AG04450 (cell line): ENCODE measurements around the gene RIC8A. TPM values are rescaled to one million over a fixed set of nuclear protein-coding genes. Genes with fewer than 3 reads are reported as not detected.

Experiments
- CTCF ChIA-PET: fragments of 300-600, 350-600 bp; formaldehyde crosslinking; extraction: SDS; loops from one replicate; lab custom pipeline; 2022; ENCODE audit warnings: antibody characterized with exemption, inconsistent platforms; lab: Charles Lee
- POLR2A ChIA-PET: fragments of 350-600 bp; formaldehyde crosslinking; extraction: SDS; loops from one replicate; lab custom pipeline; 2021; ENCODE audit warnings: antibody characterized with exemption, inconsistent platforms; lab: Yijun Ruan, JAX
- DNase-seq: peaks from one replicate; pipeline ENCODE4 v3.0.0-alpha.2; 2011; ENCODE audit warnings: low read depth, low spot score
- H3K27ac ChIP-seq: one replicate; pipeline ENCODE4 v1.5.1; 2012; ENCODE audit warnings: low read depth, low read length, control low read depth
- H3K27me3 ChIP-seq: one replicate; pipeline ENCODE4 v1.6.0; 2012; ENCODE audit warnings: low read length; ENCODE audit not compliant: control insufficient read depth, insufficient read depth
- H3K4me3 ChIP-seq: 2 replicates; pipeline ENCODE4 v1.5.1; 2011; ENCODE audit warnings: mild to moderate bottlenecking, low read depth, low read length, control low read depth
- H3K9me3 ChIP-seq: 2 replicates; pipeline ENCODE4 v1.5.1; 2012; ENCODE audit warnings: low read length; ENCODE audit not compliant: control insufficient read depth, insufficient read depth
- polyA plus RNA-seq: library from polyadenylated mRNA; depleted of rRNA; stranded (reverse); fragments of >200 nt; gene quantifications from 2 replicates; pipeline ENCODE4 v1.2.3, GENCODE V29; 2011
- TF ChIP-seq, protein P1 (sequence below): IDR thresholded peaks from 2 replicates; pipeline ENCODE4 v1.5.1; 2011; ENCODE audit warnings: low read depth, low read length, control low read depth, inconsistent platforms

The RIC8A gene
- polyA plus RNA-seq, 1 experiment: 118 TPM

DNA sequence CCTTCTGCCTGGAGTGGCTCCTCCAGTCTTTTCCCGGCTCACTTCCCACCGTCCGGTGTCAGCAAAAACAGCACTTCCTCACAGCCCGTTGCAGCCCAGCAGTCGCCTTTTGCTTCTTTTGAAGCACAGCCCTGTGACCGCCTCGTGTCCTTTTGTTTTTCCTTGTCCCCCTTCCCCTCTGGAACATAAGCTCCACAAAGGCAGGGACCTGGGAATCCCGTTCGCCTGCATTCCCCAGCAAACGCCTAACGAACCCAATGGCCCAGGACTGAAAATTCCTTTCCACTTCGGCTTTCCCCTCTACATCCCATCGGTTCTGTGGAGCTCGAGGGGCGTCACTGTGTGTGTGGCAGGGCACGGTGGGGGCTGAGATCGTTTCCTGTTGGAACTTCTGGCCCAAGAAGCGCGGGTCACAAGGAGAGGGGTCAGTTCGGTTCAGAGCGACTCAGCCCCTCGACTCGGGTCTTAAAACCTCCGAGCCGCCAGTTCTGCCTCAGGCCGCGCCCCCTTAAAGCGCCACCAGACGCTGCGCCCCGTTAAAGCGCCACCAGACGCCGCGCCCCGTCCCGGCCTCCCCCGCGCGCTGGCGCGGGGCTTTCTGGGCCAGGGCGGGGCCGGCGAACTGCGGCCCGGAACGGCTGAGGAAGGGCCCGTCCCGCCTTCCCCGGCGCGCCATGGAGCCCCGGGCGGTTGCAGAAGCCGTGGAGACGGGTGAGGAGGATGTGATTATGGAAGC is 841 bp downstream of the RIC8A start:
- POLR2A ChIA-PET: interaction anchor here (0.9 to 1.3 kb wide), 2 partner anchors 28 to 99 kb away, joined by 3 to 4 read pairs; partner anchors contain the start of genes IFITM2 and SIRT3
- no peak for DNase-seq
- Histone ChIP-seq H3K27ac (peak overlapping the region; percentile 99), H3K4me3 (peak overlapping the region; percentile 98), H3K9me3 (no peaks in the 10 kb centered on the region; the same call in 1 of the 2 replicates), H3K27me3 (no peaks in the 10 kb centered on the region)
- TF ChIP-seq, protein P1, sequence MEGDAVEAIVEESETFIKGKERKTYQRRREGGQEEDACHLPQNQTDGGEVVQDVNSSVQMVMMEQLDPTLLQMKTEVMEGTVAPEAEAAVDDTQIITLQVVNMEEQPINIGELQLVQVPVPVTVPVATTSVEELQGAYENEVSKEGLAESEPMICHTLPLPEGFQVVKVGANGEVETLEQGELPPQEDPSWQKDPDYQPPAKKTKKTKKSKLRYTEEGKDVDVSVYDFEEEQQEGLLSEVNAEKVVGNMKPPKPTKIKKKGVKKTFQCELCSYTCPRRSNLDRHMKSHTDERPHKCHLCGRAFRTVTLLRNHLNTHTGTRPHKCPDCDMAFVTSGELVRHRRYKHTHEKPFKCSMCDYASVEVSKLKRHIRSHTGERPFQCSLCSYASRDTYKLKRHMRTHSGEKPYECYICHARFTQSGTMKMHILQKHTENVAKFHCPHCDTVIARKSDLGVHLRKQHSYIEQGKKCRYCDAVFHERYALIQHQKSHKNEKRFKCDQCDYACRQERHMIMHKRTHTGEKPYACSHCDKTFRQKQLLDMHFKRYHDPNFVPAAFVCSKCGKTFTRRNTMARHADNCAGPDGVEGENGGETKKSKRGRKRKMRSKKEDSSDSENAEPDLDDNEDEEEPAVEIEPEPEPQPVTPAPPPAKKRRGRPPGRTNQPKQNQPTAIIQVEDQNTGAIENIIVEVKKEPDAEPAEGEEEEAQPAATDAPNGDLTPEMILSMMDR: no peak
- CTCF ChIA-PET: no interaction called here

DNA sequence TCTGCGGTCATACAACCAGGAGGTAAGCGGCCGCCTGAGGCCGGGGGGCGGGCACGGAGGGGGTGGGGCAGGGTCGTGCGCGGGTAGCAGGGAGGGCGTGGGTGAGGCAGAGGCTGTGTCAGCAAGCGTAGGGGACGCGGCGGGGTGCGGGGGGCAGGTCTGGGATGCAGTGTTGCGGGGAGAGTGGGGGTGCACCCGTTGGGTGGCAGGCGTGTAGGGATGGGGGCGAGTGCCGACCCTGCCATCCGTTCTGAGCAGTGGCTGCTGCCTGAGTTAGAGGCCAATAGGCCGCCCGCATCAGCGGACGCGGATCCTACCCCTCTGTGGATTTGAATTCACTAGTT is 1.4 kb downstream of the RIC8A start:
- TF ChIP-seq, protein P1: no peak
- no peaks in the 10 kb centered on the region; the same call in 1 of the 2 replicates for H3K9me3 ChIP-seq
- H3K27ac ChIP-seq: peak overlapping the region; percentile 81
- peak overlapping the region; percentile 98 for H3K4me3 ChIP-seq
- ChIA-PET POLR2A (interaction anchor here (0.9 to 1.3 kb wide), 2 partner anchors 27 to 99 kb away, joined by 3 to 4 read pairs; partner anchors contain the start of genes IFITM2 and SIRT3), CTCF (no interaction called here)
- no peak for DNase-seq
- no peaks in the 10 kb centered on the region for H3K27me3 ChIP-seq

DNA sequence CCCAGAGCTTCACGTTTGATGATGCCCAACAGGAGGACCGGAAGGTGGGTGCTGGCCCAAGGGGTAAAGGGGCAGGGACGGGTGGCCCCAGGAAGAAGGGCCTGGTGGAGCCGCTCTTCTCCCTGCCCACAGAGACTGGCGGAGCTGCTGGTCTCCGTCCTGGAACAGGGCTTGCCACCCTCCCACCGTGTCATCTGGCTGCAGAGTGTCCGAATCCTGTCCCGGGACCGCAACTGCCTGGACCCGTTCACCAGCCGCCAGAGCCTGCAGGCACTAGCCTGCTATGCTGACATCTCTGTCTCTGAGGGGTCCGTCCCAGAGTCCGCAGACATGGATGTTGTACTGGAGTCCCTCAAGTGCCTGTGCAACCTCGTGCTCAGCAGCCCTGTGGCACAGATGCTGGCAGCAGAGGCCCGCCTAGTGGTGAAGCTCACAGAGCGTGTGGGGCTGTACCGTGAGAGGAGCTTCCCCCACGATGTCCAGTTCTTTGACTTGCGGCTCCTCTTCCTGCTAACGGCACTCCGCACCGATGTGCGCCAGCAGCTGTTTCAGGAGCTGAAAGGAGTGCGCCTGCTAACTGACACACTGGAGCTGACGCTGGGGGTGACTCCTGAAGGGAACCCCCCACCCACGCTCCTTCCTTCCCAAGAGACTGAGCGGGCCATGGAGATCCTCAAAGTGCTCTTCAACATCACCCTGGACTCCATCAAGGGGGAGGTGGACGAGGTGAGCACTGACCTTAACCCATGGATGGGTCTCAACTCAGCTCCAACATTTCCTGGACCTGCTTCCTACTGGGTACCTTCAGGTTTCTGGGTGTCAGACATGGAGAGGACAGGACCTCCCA is 2.0 kb downstream of the RIC8A start:
- peak overlapping the region; percentile 98 for H3K4me3 ChIP-seq
- CTCF ChIA-PET: interaction anchor here (0.6 kb wide), 1 partner anchor 70 kb away, joined by 3 read pairs; no protein-coding TSS in a partner anchor
- no peaks in the 10 kb centered on the region for H3K27me3 ChIP-seq
- no peaks in the 10 kb centered on the region; the same call in 1 of the 2 replicates for H3K9me3 ChIP-seq
- POLR2A ChIA-PET: interaction anchor here (1.3 kb wide), 1 partner anchor 27 kb away, joined by 3 read pairs; the partner anchor contains the start of gene SIRT3
- TF ChIP-seq, protein P1: no peak
- H3K27ac ChIP-seq: peak overlapping the region; percentile 81
- no peak for DNase-seq

DNA sequence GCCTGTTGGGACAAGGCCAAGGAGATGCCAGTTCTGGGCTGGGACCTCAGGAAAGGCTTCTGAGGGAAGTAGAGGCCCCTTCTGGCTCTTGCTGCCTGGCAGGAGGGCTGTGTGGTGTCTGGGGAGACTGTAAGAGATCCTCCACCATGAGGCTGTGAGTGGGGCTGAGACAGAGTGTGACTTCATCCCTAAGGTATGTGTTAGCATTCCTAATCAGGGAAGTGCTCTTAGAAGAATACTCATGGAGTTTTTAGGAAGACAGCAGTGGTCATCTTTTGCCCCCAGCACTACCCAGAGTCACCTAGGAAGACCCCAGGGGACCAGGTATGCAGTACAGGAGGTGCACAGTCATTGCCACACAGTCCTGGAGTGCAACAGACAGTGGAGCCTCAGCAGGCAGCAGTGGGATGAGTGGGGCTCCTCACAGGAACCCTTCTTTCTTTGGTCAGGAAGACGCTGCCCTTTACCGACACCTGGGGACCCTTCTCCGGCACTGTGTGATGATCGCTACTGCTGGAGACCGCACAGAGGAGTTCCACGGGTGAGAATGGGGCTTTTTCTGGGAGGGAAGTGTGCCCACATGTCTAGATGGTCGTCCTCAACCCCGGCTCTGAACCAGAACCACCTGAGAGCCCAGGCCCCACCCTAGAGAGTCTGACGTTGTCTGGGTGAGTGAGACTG is 2.8 kb downstream of the RIC8A start:
- H3K27ac ChIP-seq: peak overlapping the region; percentile 81
- H3K27me3 ChIP-seq: no peaks in the 10 kb centered on the region
- CTCF ChIA-PET: interaction anchor here (0.6 kb wide), 1 partner anchor 69 kb away, joined by 3 read pairs; no protein-coding TSS in a partner anchor
- peak; percentile 66 for DNase-seq
- POLR2A ChIA-PET: no interaction called here
- H3K4me3 ChIP-seq: peak overlapping the region; percentile 98
- no peaks in the 10 kb centered on the region; the same call in 1 of the 2 replicates for H3K9me3 ChIP-seq
- TF ChIP-seq, protein P1: no peak
